Endothelial cell of umbilical vein (primary cell): ENCODE measurements around the gene ADCY2. TPM values are rescaled to one million over a fixed set of nuclear protein-coding genes. Genes with fewer than 3 reads are reported as not detected.

ENCODE experiments used
- BruUV-seq: library from RNA; stranded (reverse); fragments of 400-500 nt; replicated peaks from 2 replicates; lab custom pipeline; 2021; lab: Mats Ljungman, UMichigan
- CTCF ChIA-PET: fragments of 300-600, 350-600 bp; sonication (Branson Sonifier 250); formaldehyde crosslinking; loops from one replicate; lab custom pipeline; 2021; ENCODE audit warnings: antibody characterized with exemption, inconsistent platforms; lab: Charles Lee
- POLR2A ChIA-PET: fragments of 300-600, 350-600 bp; sonication (Branson Sonifier 250); formaldehyde crosslinking; loops from one replicate; lab custom pipeline; 2021; ENCODE audit warnings: antibody characterized with exemption, inconsistent platforms; lab: Charles Lee
- DNase-seq: peaks from one replicate; pipeline ENCODE4 v3.0.0-alpha.2; 2011; ENCODE audit warnings: low read depth, low spot score
- FAIRE-seq: peaks from 2 replicates; lab custom pipeline; 2011; peaks lifted over from hg19 to GRCh38; lab: Jason Lieb, UNC
- H2AFZ ChIP-seq: 2 replicates; pipeline ENCODE4 v1.6.0; 2012; ENCODE audit warnings: low read depth, low read length, control low read depth, inconsistent platforms
- H3K27ac ChIP-seq: 2 replicates; pipeline ENCODE4 v1.5.1; 2011; ENCODE audit warnings: low read depth, mild to moderate bottlenecking, control low read depth, low read length, moderate library complexity; ENCODE audit not compliant: insufficient read depth
- H3K27me3 ChIP-seq, 2 experiments: 2 replicates each; pipeline versions ENCODE4 v1.6.0 to v1.6.1; 2011; ENCODE audit warnings: low read length in 2 of 2, mixed read lengths in 1 of 2; ENCODE audit not compliant: control insufficient read depth in 2 of 2, insufficient read depth in 2 of 2
- H3K36me3 ChIP-seq, 2 experiments: 2 replicates in 1 of 2; 3 replicates in 1 of 2; pipeline ENCODE4 v1.5.1; 2011; ENCODE audit warnings: low read length in 2 of 2, mild to moderate bottlenecking in 1 of 2, moderate library complexity in 1 of 2; ENCODE audit not compliant: control insufficient read depth in 2 of 2, insufficient read depth in 2 of 2; ENCODE audit errors: extremely low read depth in 1 of 2
- H3K4me1 ChIP-seq: 3 replicates; pipeline ENCODE4 v1.5.1; 2011; ENCODE audit warnings: mild to moderate bottlenecking, low read length; ENCODE audit not compliant: control insufficient read depth, insufficient read depth; ENCODE audit errors: extremely low read depth
- H3K4me2 ChIP-seq: 2 replicates; pipeline ENCODE4 v1.6.1; 2011; ENCODE audit warnings: low read length, control low read depth, mixed read lengths; ENCODE audit not compliant: insufficient read depth
- H3K4me3 ChIP-seq, 3 experiments: fragments of 200-600 bp in 1 of 3; sonication (generic), shearing (Covaris generic) in 1 of 3; replicated peaks in 1 of 3; 2 replicates each; pipeline ENCODE4 v1.5.1; 2011 to 2016; ENCODE audit warnings: control low read depth in 3 of 3, low read length in 3 of 3, mild to moderate bottlenecking in 2 of 3, inconsistent platforms in 1 of 3, low read depth in 1 of 3, moderate library complexity in 1 of 3; ENCODE audit not compliant: insufficient read depth in 1 of 3
- H3K79me2 ChIP-seq: 2 replicates; pipeline ENCODE4 v1.6.0; 2012; ENCODE audit warnings: low read length, inconsistent platforms; ENCODE audit not compliant: control insufficient read depth, insufficient read depth
- H3K9ac ChIP-seq: replicated peaks from 2 replicates; pipeline ENCODE3; 2011; ENCODE audit warnings: low read length, control low read depth; ENCODE audit not compliant: insufficient read depth; ENCODE audit errors: extremely low read depth
- H3K9me1 ChIP-seq: replicated peaks from 3 replicates; pipeline ENCODE4 v1.6.0; 2011; ENCODE audit warnings: mild to moderate bottlenecking, low read length; ENCODE audit not compliant: control insufficient read depth, insufficient read depth; ENCODE audit errors: extremely low read depth
- H3K9me3 ChIP-seq: replicated peaks from 2 replicates; pipeline ENCODE4 v1.5.1; 2012; ENCODE audit warnings: low read length, inconsistent platforms; ENCODE audit not compliant: control insufficient read depth, insufficient read depth
- H4K20me1 ChIP-seq: replicated peaks from 2 replicates; pipeline ENCODE3; 2011; ENCODE audit warnings: mild to moderate bottlenecking, low read length; ENCODE audit not compliant: control insufficient read depth, insufficient read depth; ENCODE audit errors: extremely low read depth
- CTCF ChIP-seq, 2 donors: IDR thresholded peaks; 1 replicate in 1 of 2; 2 replicates in 1 of 2; pipeline ENCODE4 v1.5.1; 2011; ENCODE audit warnings: low read length in 2 of 2, mild to moderate bottlenecking in 2 of 2, moderate library complexity in 2 of 2, control low read depth in 1 of 2, inconsistent platforms in 1 of 2, low read depth in 1 of 2; ENCODE audit not compliant: insufficient read depth in 1 of 2; ENCODE audit errors: extremely low read depth in 1 of 2
- EZH2 ChIP-seq: IDR thresholded peaks from 2 replicates; pipeline ENCODE4 v1.6.1; 2012; ENCODE audit warnings: borderline replicate concordance, low read depth, mild to moderate bottlenecking, moderate library complexity, low read length, inconsistent platforms; ENCODE audit not compliant: severe bottlenecking
- FOS ChIP-seq: IDR thresholded peaks from 2 replicates; pipeline ENCODE4 v1.6.1; 2011; ENCODE audit warnings: mild to moderate bottlenecking, low read length, moderate library complexity, borderline replicate concordance; ENCODE audit not compliant: insufficient read depth
- GATA2 ChIP-seq: IDR thresholded peaks from 2 replicates; pipeline ENCODE4 v1.7.0; 2011; ENCODE audit warnings: low read depth, mild to moderate bottlenecking, moderate library complexity, mixed read lengths, low read length; ENCODE audit not compliant: insufficient read length, insufficient read depth
- JUN ChIP-seq: IDR thresholded peaks from 2 replicates; pipeline ENCODE4 v1.6.1; 2011; ENCODE audit warnings: borderline replicate concordance, low read depth; ENCODE audit not compliant: insufficient read length, insufficient read depth
- MAX ChIP-seq: IDR thresholded peaks from 2 replicates; pipeline ENCODE4 v1.6.1; 2011; ENCODE audit not compliant: insufficient read depth, insufficient read length
- MYC ChIP-seq: IDR thresholded peaks from one replicate; pipeline ENCODE4 v1.6.1; 2011; ENCODE audit warnings: mild to moderate bottlenecking, low read depth, low read length
- POLR2A ChIP-seq: IDR thresholded peaks from 2 replicates; pipeline ENCODE4 v1.6.1; 2012; ENCODE audit warnings: low read depth, mild to moderate bottlenecking, control low read depth, low read length
- POLR2AphosphoS5 ChIP-seq: IDR thresholded peaks from 2 replicates; pipeline ENCODE4 v1.6.1; 2012; ENCODE audit warnings: low read depth, mild to moderate bottlenecking, control low read depth, low read length, moderate library complexity; ENCODE audit not compliant: insufficient read depth
- dilution Hi-C: fragments of 300-500 bp; cut with MboI; formaldehyde crosslinking; loops from one replicate; pipeline ENCODE4 v1.15.0; 2019; ENCODE audit warnings: low sequenced_read_pairs; ENCODE audit not compliant: extremely low pct_ligation_motif_present
- intact Hi-C: fragments of 100-400 bp; cut with micrococcal nuclease; formaldehyde crosslinking; loops from one replicate; pipeline ENCODE4 v1.10.0; 2022
- polyA plus RNA-seq, 4 experiments: library from polyadenylated mRNA; depleted of rRNA in 3 of 4; stranded (reverse) in 3 of 4; unstranded in 1 of 4; fragments of >200 nt; gene quantifications; 2 replicates each; pipeline versions ENCODE4 v1.2.1 to v1.2.3, GENCODE V29; 2011 to 2012; ENCODE audit warnings: missing spikeins in 1 of 4
- total RNA-seq: library from RNA; stranded (reverse); gene quantifications from 2 replicates; pipeline ENCODE4 v1.2.3, GENCODE V29; 2021

ADCY2 gene
- total and polyA plus RNA-seq, 2 donors (not counting 3 experiments of a cell fraction or from before 2014, with no cell fraction given) = under 0.01 TPM; not detected in 1

DNA sequence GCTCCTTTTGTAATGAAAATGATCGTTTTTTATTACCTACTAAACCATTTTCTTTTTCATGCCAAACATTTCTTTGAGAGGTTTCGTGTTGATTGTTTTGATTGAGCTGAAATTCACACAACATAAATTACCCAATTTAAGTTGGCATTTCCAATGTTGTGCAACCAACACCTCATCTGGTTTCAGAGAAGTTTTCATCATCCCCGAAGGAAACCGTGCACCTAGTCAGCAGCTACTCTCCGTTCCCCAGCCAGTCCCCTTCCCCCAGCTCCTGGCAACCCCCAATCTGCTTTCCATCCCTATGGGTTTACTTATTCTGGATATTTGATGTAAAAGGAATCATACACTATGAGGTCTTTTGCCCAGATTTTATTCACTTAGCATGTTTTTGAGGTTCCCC, 123.6 kb downstream of the ADCY2 start:
- H3K4me2 ChIP-seq = no peak overlapping the region
- FAIRE-seq (no peak), DNase-seq (no peak)
- no peak overlapping the region for H3K9ac ChIP-seq
- no peak overlapping the region for H2AFZ ChIP-seq
- POLR2A ChIA-PET = no interaction called here
- H3K27me3 ChIP-seq = no peaks in the 10 kb centered on the region
- H4K20me1 ChIP-seq = no peaks in the 10 kb centered on the region
- CTCF ChIA-PET = no interaction called here
- H3K79me2 ChIP-seq = no peaks in the 10 kb centered on the region
- TF ChIP-seq GATA2 (no peak), MAX (no peak)
- no peak overlapping the region for H3K4me3 ChIP-seq
- H3K9me1 ChIP-seq = no peaks in the 10 kb centered on the region
- peaks cover 7% of the 10 kb centered on the region for H3K9me3 ChIP-seq
- H3K27ac ChIP-seq = no peak overlapping the region
- no peaks in the 10 kb centered on the region for H3K4me1 ChIP-seq
- no peaks in the 10 kb centered on the region for H3K36me3 ChIP-seq
- intact Hi-C loops (no loop called here), dilution Hi-C loops (no loop called here)
- no TSS peak for BruUV-seq

GRCh38 chr5:7529880-7530279, 133.9 kb downstream of the ADCY2 start:
- Histone ChIP-seq H3K79me2 (no peaks in the 10 kb centered on the region), H3K36me3 (no peaks in the 10 kb centered on the region), H4K20me1 (no peaks in the 10 kb centered on the region), H3K27me3 (no peaks in the 10 kb centered on the region), H3K27ac (no peak overlapping the region), H2AFZ (no peak overlapping the region), H3K9ac (no peak overlapping the region), H3K4me3 (no peak overlapping the region), H3K4me1 (no peaks in the 10 kb centered on the region), H3K4me2 (no peak overlapping the region), H3K9me1 (no peaks in the 10 kb centered on the region), H3K9me3 (peaks cover 6% of the 10 kb centered on the region)
- POLR2A ChIA-PET = no interaction called here
- BruUV-seq = no TSS peak
- intact Hi-C loops (no loop called here), dilution Hi-C loops (no loop called here)
- CTCF ChIA-PET = no interaction called here
- TF ChIP-seq MAX (no peak), FOS (no peak), CTCF (IDR thresholded peaks at IDR 0.05; ENCODE audit: extremely low read depth in 1 of 2, insufficient read depth in 1 of 2, low read depth in 1 of 2, low read length in 2 of 2) (no peak), GATA2 (no peak), EZH2 (no peak), POLR2AphosphoS5 (no peak), MYC (no peak), JUN (no peak), POLR2A (no peak)
- FAIRE-seq (no peak), DNase-seq (no peak)
